ENCODE results near the gene MYO3A. TPM values are rescaled to one million over a fixed set of nuclear protein-coding genes. Genes with fewer than 3 reads are reported as not detected.

Gene MYO3A
- total and polyA plus RNA-seq, 8 donors, result 0.45 to 29.8 (median 0.99) TPM; not detected in 2

- intact Hi-C loops (cut with DNase I; ENCODE audit: low total_unique reads), result no loop called here
- H3K36me3 ChIP-seq, result no peaks in the 10 kb centered on the region
- TF ChIP-seq POLR2A (IDR thresholded peaks at IDR 0.05), result no peak
- no peak for TF ChIP-seq EP300 (IDR thresholded peaks at IDR 0.05)
- TF ChIP-seq CTCF (IDR thresholded peaks at IDR 0.05), result no peak
- TF ChIP-seq POLR2AphosphoS5 (IDR thresholded peaks at IDR 0.05), result no peak
- H3K9me3 ChIP-seq, result no peaks in the 10 kb centered on the region
- peaks cover 11 to 24% (median 21%) of the 10 kb centered on the region in 4 donors for H3K4me1 ChIP-seq
- H3K27ac ChIP-seq, result no peak overlapping the region
- H3K4me3 ChIP-seq, result no peak overlapping the region
- DNase-seq, result no peak
- H3K27me3 ChIP-seq, result peaks cover 16 to 84% (median 49%) of the 10 kb centered on the region in 3 donors
Observed at GRCh38 chr10:26220901-26221300, 286.9 kb downstream of the MYO3A start.

DNA sequence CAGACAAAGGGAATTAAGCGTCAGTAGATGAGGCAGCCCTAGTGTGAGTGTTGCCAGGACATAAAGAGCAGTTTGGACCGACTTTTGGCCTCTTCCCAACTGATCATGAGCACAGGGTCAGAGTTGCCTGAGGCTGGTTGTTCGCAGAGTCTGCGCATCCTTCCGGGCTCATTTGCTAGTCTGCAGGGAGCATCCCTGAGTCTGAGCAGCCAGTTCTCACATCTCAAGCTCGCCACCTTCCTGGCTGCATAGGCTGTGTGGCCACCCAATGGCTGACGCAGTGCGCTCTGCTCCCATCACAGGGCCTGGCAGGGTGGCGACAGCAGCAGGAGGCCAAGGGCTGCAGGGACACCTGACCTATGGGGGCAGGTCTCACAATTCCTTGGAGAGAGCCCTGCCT, 287.5 kb downstream of the MYO3A start:
- DNase-seq, result no peak
- no peak overlapping the region for H3K4me3 ChIP-seq
- H3K36me3 ChIP-seq, result no peaks in the 10 kb centered on the region
- TF ChIP-seq POLR2A (IDR thresholded peaks at IDR 0.05) (no peak), EP300 (IDR thresholded peaks at IDR 0.05) (no peak), CTCF (IDR thresholded peaks at IDR 0.05) (no peak), POLR2AphosphoS5 (IDR thresholded peaks at IDR 0.05) (no peak)
- no peak overlapping the region for H3K27ac ChIP-seq
- intact Hi-C loops (cut with DNase I; ENCODE audit: low total_unique reads), result no loop called here
- H3K27me3 ChIP-seq, result peaks cover 15 to 83% (median 42%) of the 10 kb centered on the region in 3 donors
- WGBS, 5 donors, result 16 to 37% (median 23%) methylated on average over 3 to 9 of the region's 9 CpGs
- peaks cover 8 to 18% (median 15%) of the 10 kb centered on the region in 4 donors for H3K4me1 ChIP-seq
- no peaks in the 10 kb centered on the region for H3K9me3 ChIP-seq

- no peaks in the 10 kb centered on the region for H3K9me3 ChIP-seq
- intact Hi-C loops (cut with DNase I; ENCODE audit: low total_unique reads), result no loop called here
- no peak overlapping the region for H3K27ac ChIP-seq
- 12 to 28% (median 18%) methylated on average over 3 of the region's 3 CpGs for WGBS, 5 donors
- H3K4me1 ChIP-seq, result peaks cover 6 to 8% (median 7%) of the 10 kb centered on the region in 4 donors
- peaks cover 6 to 75% (median 32%) of the 10 kb centered on the region in 3 donors for H3K27me3 ChIP-seq
- no peak overlapping the region for H3K4me3 ChIP-seq
- no peak for DNase-seq
- no peaks in the 10 kb centered on the region for H3K36me3 ChIP-seq
- TF ChIP-seq EP300 (IDR thresholded peaks at IDR 0.05) (no peak), CTCF (IDR thresholded peaks at IDR 0.05) (no peak), POLR2AphosphoS5 (IDR thresholded peaks at IDR 0.05) (no peak), POLR2A (IDR thresholded peaks at IDR 0.05) (no peak)
Observed at GRCh38 chr10:26222563-26222962, 288.5 kb downstream of the MYO3A start.

- intact Hi-C loops (cut with DNase I; ENCODE audit: low total_unique reads), result no loop called here
- TF ChIP-seq POLR2AphosphoS5 (IDR thresholded peaks at IDR 0.05) (no peak), EP300 (IDR thresholded peaks at IDR 0.05) (no peak), CTCF (IDR thresholded peaks at IDR 0.05) (no peak), POLR2A (IDR thresholded peaks at IDR 0.05) (no peak)
Observed at GRCh38 chr10:26225322-26225721, 291.3 kb downstream of the MYO3A start.

More at GRCh38 chr10:26225322-26225721, 291.3 kb downstream of the MYO3A start:
- Histone ChIP-seq H3K4me1 (no peaks in the 10 kb centered on the region), H3K27me3 (peaks cover 0 to 61% (median 13%) of the 10 kb centered on the region in 3 donors), H3K9me3 (no peaks in the 10 kb centered on the region), H3K4me3 (no peak overlapping the region), H3K36me3 (no peaks in the 10 kb centered on the region), H3K27ac (no peak overlapping the region)
- DNase-seq, result no peak
- WGBS, 5 donors, result 33 to 43% (median 38%) methylated on average over 4 of the region's 4 CpGs
